ENCODE measurements around the gene CCDC148. TPM values are rescaled to one million over a fixed set of nuclear protein-coding genes. Genes with fewer than 3 reads are reported as not detected.
"Not testable (repeated sequence)": the region's sequence is repeated elsewhere in the genome, so short reads cannot be mapped to it uniquely, and the experiment has no call there.

CCDC148 gene
- total and polyA plus RNA-seq, 4 donors: 0.02 to 0.42 (median 0.31) TPM

DNA sequence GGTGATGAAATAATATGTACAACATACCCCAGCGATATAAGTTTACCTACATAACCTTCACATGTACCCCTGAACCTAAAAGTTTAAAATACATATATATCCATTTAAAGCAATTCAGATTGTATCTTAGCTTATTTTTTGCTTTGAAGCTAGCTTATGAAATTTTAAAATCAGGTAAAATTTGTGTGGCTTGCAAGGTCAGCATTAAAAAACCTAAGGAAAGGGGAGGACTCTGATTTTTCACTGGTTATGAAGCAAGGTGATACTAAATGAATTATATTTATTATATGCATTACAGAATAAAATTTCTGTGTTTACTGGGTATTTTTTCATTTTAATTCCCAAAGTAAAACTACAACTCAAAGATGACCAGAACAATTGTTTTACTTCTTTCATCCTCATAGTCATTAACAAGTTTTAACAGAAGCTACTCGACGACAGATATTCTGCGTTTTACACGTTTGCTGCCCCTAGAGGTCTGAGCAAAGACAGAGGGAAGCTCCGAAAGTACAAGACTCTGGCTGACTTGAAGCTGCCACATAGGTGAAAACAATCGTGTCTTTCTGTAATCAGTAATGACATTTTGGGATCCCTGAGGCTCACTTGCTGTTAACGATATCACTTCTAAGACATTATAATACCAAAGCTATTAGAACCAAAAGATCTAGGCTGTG lies 17.3 kb upstream of the CCDC148 start:
- 97% methylated on average over 8 of the region's 8 CpGs for WGBS
- TF ChIP-seq GABPA (IDR thresholded peaks at IDR 0.05 in 1 of 2, conservative IDR thresholded peaks at IDR 0.05 in 1 of 2): no peak
- TF ChIP-seq FOXA1 (IDR thresholded peaks at IDR 0.05): no peak
- TF ChIP-seq NR2F2 (IDR thresholded peaks at IDR 0.05): no peak
- TF ChIP-seq YY1 (IDR thresholded peaks at IDR 0.05): no peak
- TF ChIP-seq, protein P1, sequence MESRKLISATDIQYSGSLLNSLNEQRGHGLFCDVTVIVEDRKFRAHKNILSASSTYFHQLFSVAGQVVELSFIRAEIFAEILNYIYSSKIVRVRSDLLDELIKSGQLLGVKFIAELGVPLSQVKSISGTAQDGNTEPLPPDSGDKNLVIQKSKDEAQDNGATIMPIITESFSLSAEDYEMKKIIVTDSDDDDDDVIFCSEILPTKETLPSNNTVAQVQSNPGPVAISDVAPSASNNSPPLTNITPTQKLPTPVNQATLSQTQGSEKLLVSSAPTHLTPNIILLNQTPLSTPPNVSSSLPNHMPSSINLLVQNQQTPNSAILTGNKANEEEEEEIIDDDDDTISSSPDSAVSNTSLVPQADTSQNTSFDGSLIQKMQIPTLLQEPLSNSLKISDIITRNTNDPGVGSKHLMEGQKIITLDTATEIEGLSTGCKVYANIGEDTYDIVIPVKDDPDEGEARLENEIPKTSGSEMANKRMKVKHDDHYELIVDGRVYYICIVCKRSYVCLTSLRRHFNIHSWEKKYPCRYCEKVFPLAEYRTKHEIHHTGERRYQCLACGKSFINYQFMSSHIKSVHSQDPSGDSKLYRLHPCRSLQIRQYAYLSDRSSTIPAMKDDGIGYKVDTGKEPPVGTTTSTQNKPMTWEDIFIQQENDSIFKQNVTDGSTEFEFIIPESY (IDR thresholded peaks at IDR 0.05): no peak
- no peak for TF ChIP-seq HNF4A (conservative IDR thresholded peaks at IDR 0.05)
- TF ChIP-seq, protein P2, sequence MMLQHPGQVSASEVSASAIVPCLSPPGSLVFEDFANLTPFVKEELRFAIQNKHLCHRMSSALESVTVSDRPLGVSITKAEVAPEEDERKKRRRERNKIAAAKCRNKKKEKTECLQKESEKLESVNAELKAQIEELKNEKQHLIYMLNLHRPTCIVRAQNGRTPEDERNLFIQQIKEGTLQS (IDR thresholded peaks at IDR 0.05): no peak
- TF ChIP-seq, protein P3, sequence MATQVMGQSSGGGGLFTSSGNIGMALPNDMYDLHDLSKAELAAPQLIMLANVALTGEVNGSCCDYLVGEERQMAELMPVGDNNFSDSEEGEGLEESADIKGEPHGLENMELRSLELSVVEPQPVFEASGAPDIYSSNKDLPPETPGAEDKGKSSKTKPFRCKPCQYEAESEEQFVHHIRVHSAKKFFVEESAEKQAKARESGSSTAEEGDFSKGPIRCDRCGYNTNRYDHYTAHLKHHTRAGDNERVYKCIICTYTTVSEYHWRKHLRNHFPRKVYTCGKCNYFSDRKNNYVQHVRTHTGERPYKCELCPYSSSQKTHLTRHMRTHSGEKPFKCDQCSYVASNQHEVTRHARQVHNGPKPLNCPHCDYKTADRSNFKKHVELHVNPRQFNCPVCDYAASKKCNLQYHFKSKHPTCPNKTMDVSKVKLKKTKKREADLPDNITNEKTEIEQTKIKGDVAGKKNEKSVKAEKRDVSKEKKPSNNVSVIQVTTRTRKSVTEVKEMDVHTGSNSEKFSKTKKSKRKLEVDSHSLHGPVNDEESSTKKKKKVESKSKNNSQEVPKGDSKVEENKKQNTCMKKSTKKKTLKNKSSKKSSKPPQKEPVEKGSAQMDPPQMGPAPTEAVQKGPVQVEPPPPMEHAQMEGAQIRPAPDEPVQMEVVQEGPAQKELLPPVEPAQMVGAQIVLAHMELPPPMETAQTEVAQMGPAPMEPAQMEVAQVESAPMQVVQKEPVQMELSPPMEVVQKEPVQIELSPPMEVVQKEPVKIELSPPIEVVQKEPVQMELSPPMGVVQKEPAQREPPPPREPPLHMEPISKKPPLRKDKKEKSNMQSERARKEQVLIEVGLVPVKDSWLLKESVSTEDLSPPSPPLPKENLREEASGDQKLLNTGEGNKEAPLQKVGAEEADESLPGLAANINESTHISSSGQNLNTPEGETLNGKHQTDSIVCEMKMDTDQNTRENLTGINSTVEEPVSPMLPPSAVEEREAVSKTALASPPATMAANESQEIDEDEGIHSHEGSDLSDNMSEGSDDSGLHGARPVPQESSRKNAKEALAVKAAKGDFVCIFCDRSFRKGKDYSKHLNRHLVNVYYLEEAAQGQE (IDR thresholded peaks at IDR 0.05): no peak
- no peak for TF ChIP-seq FOXA2 (IDR thresholded peaks at IDR 0.05)
- no peak for TF ChIP-seq EGR1 (IDR thresholded peaks at IDR 0.05; ENCODE audit: low read depth in 2 of 2)
- TF ChIP-seq RAD21 (IDR thresholded peaks at IDR 0.05): no peak
- TF ChIP-seq HNF4G (IDR thresholded peaks at IDR 0.05): no peak
- TF ChIP-seq SP1 (IDR thresholded peaks at IDR 0.05): no peak
- TF ChIP-seq, protein P4, sequence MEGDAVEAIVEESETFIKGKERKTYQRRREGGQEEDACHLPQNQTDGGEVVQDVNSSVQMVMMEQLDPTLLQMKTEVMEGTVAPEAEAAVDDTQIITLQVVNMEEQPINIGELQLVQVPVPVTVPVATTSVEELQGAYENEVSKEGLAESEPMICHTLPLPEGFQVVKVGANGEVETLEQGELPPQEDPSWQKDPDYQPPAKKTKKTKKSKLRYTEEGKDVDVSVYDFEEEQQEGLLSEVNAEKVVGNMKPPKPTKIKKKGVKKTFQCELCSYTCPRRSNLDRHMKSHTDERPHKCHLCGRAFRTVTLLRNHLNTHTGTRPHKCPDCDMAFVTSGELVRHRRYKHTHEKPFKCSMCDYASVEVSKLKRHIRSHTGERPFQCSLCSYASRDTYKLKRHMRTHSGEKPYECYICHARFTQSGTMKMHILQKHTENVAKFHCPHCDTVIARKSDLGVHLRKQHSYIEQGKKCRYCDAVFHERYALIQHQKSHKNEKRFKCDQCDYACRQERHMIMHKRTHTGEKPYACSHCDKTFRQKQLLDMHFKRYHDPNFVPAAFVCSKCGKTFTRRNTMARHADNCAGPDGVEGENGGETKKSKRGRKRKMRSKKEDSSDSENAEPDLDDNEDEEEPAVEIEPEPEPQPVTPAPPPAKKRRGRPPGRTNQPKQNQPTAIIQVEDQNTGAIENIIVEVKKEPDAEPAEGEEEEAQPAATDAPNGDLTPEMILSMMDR (IDR thresholded peaks at IDR 0.05; ENCODE audit: low read depth, low read length, missing input control): no peak
- TF ChIP-seq TAF1 (conservative IDR thresholded peaks at IDR 0.05): no peak
- H3K27me3 ChIP-seq (ENCODE audit: control insufficient read depth in 4 of 4, insufficient read depth in 4 of 4, low read length in 3 of 4): no peaks in the 10 kb centered on the region
- H3K4me3 ChIP-seq (ENCODE audit: low read depth in 1 of 3, low read length in 3 of 3): no peak overlapping the region
- H3K27ac ChIP-seq (ENCODE audit: low read depth in 1 of 2, low read length in 2 of 2): no peak overlapping the region
- peaks cover 0 to 5% (median 1%) of the 10 kb centered on the region in 4 donors for H3K4me1 ChIP-seq (ENCODE audit: control insufficient read depth in 4 of 4, insufficient read depth in 4 of 4, low read length in 3 of 4)
- H3K9ac ChIP-seq (ENCODE audit: low read depth in 1 of 2, low read length in 2 of 2): no peak overlapping the region
- no peak for DNase-seq (ENCODE audit: low spot score)
- peaks cover 0 to 4% (median 1%) of the 10 kb centered on the region in 4 donors for H3K36me3 ChIP-seq (ENCODE audit: control insufficient read depth in 4 of 4, insufficient read depth in 3 of 4, low read depth in 1 of 4, low read length in 3 of 4)
- H3K9me3 ChIP-seq (ENCODE audit: control insufficient read depth in 4 of 4, low read length in 3 of 4): no peaks in the 10 kb centered on the region

DNA sequence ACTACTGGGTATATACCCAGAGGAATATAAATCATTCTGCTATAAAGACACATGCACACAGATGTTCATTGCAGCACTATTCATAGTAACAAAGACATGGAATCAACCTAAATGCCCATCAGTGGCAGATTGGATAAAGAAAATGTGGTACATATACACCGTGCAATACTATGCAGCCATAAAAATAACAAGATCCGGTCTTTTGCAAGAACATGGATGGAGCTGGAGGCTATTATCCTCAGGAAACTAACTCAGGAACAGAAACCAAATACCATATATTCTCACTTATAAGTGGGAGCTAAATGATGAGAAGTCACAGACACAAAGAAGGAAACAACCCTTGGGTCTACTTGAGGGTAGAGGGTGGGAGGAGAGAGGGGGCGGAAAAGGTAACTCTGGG lies 16.7 kb upstream of the CCDC148 start:
- H3K9me3 ChIP-seq (ENCODE audit: control insufficient read depth in 4 of 4, low read length in 3 of 4); H3K4me3 ChIP-seq (ENCODE audit: low read depth in 1 of 3, low read length in 3 of 3); H3K9ac ChIP-seq (ENCODE audit: low read depth in 1 of 2, low read length in 2 of 2); H3K36me3 ChIP-seq (ENCODE audit: control insufficient read depth in 4 of 4, insufficient read depth in 3 of 4, low read depth in 1 of 4, low read length in 3 of 4); DNase-seq (ENCODE audit: low spot score); H3K27me3 ChIP-seq (ENCODE audit: control insufficient read depth in 4 of 4, insufficient read depth in 4 of 4, low read length in 3 of 4); H3K27ac ChIP-seq (ENCODE audit: low read depth in 1 of 2, low read length in 2 of 2); H3K4me1 ChIP-seq (ENCODE audit: control insufficient read depth in 4 of 4, insufficient read depth in 4 of 4, low read length in 3 of 4): not testable (repeated sequence)
- WGBS: 96% methylated on average over 3 of the region's 3 CpGs

DNA sequence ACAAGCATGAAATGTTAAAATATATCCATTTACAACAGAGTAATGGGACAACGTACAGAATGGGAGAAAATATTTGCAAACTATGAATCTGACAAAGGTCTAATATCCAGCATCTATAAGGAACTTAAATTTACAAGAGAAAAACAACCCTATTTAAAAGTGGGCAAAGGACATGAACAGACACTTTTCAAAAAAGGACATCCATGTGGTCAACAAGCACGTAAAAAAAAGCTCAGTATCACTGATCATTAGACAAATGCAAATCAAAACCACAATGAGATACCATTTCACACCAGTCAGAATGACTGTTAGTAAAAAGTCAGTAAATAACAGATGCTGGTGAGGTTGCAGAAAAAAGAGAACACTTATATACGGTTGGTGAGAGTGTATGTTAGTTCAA lies 16.3 kb upstream of the CCDC148 start:
- not testable (repeated sequence) for H3K27ac ChIP-seq (ENCODE audit: low read depth in 1 of 2, low read length in 2 of 2); H3K27me3 ChIP-seq (ENCODE audit: control insufficient read depth in 4 of 4, insufficient read depth in 4 of 4, low read length in 3 of 4); DNase-seq (ENCODE audit: low spot score); H3K4me3 ChIP-seq (ENCODE audit: low read depth in 1 of 3, low read length in 3 of 3); H3K9me3 ChIP-seq (ENCODE audit: control insufficient read depth in 4 of 4, low read length in 3 of 4); H3K9ac ChIP-seq (ENCODE audit: low read depth in 1 of 2, low read length in 2 of 2); H3K4me1 ChIP-seq (ENCODE audit: control insufficient read depth in 4 of 4, insufficient read depth in 4 of 4, low read length in 3 of 4); H3K36me3 ChIP-seq (ENCODE audit: control insufficient read depth in 4 of 4, insufficient read depth in 3 of 4, low read depth in 1 of 4, low read length in 3 of 4)
- WGBS: 96% methylated on average over 3 of the region's 3 CpGs
